Prostate gland (tissue), 2 donors: ENCODE results near the gene FXYD4. TPM values are rescaled to one million over a fixed set of nuclear protein-coding genes. Genes with fewer than 3 reads are reported as not detected.

ENCODE experiments used
- DNase-seq: peaks from one replicate; pipeline ENCODE4 v3.0.0-alpha.2; 2019; ENCODE audit warnings: low spot score
- H3K27ac ChIP-seq, 2 donors: fragments of 200-600 bp; sonication (generic); 2 replicates each; pipeline ENCODE4 v1.5.1; 2017 to 2019
- H3K27me3 ChIP-seq: fragments of 200-600 bp; sonication (generic); replicated peaks from 2 replicates; pipeline ENCODE4 v1.5.1; 2019; ENCODE audit not compliant: insufficient read depth
- H3K36me3 ChIP-seq, 2 donors: fragments of 200-600 bp; sonication (generic); 1 replicate in 1 of 2; 2 replicates in 1 of 2; pipeline versions ENCODE4 v1.5.1 to v1.8.1; 2017 to 2019
- H3K4me1 ChIP-seq: fragments of 200-600 bp; sonication (generic); replicated peaks from 2 replicates; pipeline ENCODE4 v1.5.1; 2019
- H3K4me3 ChIP-seq, 2 donors: fragments of 200-600 bp; sonication (generic); 2 replicates each; pipeline ENCODE4 v1.5.1; 2017 to 2019
- H3K9me3 ChIP-seq: fragments of 200-600 bp; sonication (generic); 2 replicates; pipeline ENCODE4 v1.5.1; 2017
- CTCF ChIP-seq, 4 experiments: fragments of 200-600 bp in 2 of 4; fragments of 450-650 bp in 2 of 4; sonication (generic) in 2 of 4; IDR thresholded peaks; 1 replicate in 3 of 4; 2 replicates in 1 of 4; pipeline ENCODE4 v1.5.1; 2016 to 2019; ENCODE audit warnings: antibody characterized with exemption in 4 of 4, mild to moderate bottlenecking in 2 of 4, moderate library complexity in 2 of 4
- POLR2A ChIP-seq: fragments of 450-650 bp; IDR thresholded peaks from one replicate; pipeline ENCODE4 v1.6.1; 2016; ENCODE audit warnings: antibody characterized with exemption, mild to moderate bottlenecking
- POLR2AphosphoS5 ChIP-seq: sonication (generic); formaldehyde crosslinking; IDR thresholded peaks from one replicate; pipeline ENCODE4 v1.6.1; 2017; ENCODE audit warnings: antibody characterized with exemption
- WGBS: methylation state at CpG from one replicate; pipeline ENCODE4 v1.1.5; 2018; 5-methylcytosine and 5-hydroxymethylcytosine counted together
- intact Hi-C: fragments of 100-400 bp; cut with DNase I; formaldehyde crosslinking; loops from one replicate; pipeline ENCODE4 v1.14.2; 2022
- total RNA-seq, 2 donors: library from RNA; depleted of rRNA; stranded (reverse); fragments of >200 nt; gene quantifications; one replicate each; pipeline ENCODE4 v1.1.0, GENCODE V29; 2016

Gene FXYD4
- total RNA-seq, 2 donors from 2014 or later: not detected

- H3K27ac ChIP-seq: no peak overlapping the region
- no peak for DNase-seq
- TF ChIP-seq POLR2A: no peak
- no peak for TF ChIP-seq CTCF (IDR thresholded peaks at IDR 0.05)
- TF ChIP-seq POLR2AphosphoS5: no peak
- WGBS: 87% methylated on average over 4 of the region's 4 CpGs
- H3K4me1 ChIP-seq: peaks cover 2% of the 10 kb centered on the region
- no peaks in the 10 kb centered on the region for H3K9me3 ChIP-seq
- peaks cover 0 to 40% of the 10 kb centered on the region in 2 donors for H3K36me3 ChIP-seq
- no peak overlapping the region for H3K4me3 ChIP-seq
- no peaks in the 10 kb centered on the region for H3K27me3 ChIP-seq
- intact Hi-C loops: no loop called here
These were observed 15.1 kb downstream of the FXYD4 start for GRCh38 chr10:43386549-43386948.

- Histone ChIP-seq H3K4me3 (no peak overlapping the region), H3K36me3 (peaks cover 0 to 46% of the 10 kb centered on the region in 2 donors), H3K9me3 (no peaks in the 10 kb centered on the region), H3K4me1 (peaks cover 2% of the 10 kb centered on the region), H3K27me3 (no peaks in the 10 kb centered on the region), H3K27ac (no peak overlapping the region)
- TF ChIP-seq POLR2AphosphoS5: no peak
- no peak for TF ChIP-seq POLR2A
- TF ChIP-seq CTCF (IDR thresholded peaks at IDR 0.05): no peak
- WGBS: 89% methylated on average over 29 of the region's 29 CpGs
- intact Hi-C loops: no loop called here
- DNase-seq: no peak
These were observed 15.7 kb downstream of the FXYD4 start for GRCh38 chr10:43386981-43387677.

GRCh38 chr10:43387678-43388032, 16.2 kb downstream of the FXYD4 start:
- Histone ChIP-seq H3K27me3 (no peaks in the 10 kb centered on the region), H3K9me3 (no peaks in the 10 kb centered on the region), H3K27ac (no peak overlapping the region), H3K4me1 (peaks cover 2% of the 10 kb centered on the region), H3K36me3 (peaks cover 0 to 49% of the 10 kb centered on the region in 2 donors), H3K4me3 (no peak overlapping the region)
- no peak for TF ChIP-seq CTCF (IDR thresholded peaks at IDR 0.05)
- no peak for TF ChIP-seq POLR2A
- no peak for TF ChIP-seq POLR2AphosphoS5
- WGBS: 80% methylated on average over 5 of the region's 5 CpGs
- DNase-seq: no peak
- intact Hi-C loops: no loop called here

- Histone ChIP-seq H3K4me3 (no peak overlapping the region), H3K9me3 (no peaks in the 10 kb centered on the region), H3K4me1 (peaks cover 2% of the 10 kb centered on the region), H3K27me3 (no peaks in the 10 kb centered on the region), H3K27ac (no peak overlapping the region), H3K36me3 (peaks cover 0 to 56% of the 10 kb centered on the region in 2 donors)
- TF ChIP-seq POLR2A: no peak
- TF ChIP-seq POLR2AphosphoS5: no peak
- no peak for TF ChIP-seq CTCF (IDR thresholded peaks at IDR 0.05)
- intact Hi-C loops: no loop called here
- 64% methylated on average over 3 of the region's 3 CpGs for WGBS
- no peak for DNase-seq
These were observed 18.4 kb downstream of the FXYD4 start for GRCh38 chr10:43389867-43390266.

- H3K4me1 ChIP-seq: peaks cover 2% of the 10 kb centered on the region
- H3K4me3 ChIP-seq: no peak overlapping the region
- intact Hi-C loops: no loop called here
- no peak for DNase-seq
- WGBS: 73% methylated on average over 5 of the region's 5 CpGs
- no peaks in the 10 kb centered on the region for H3K9me3 ChIP-seq
- no peaks in the 10 kb centered on the region for H3K27me3 ChIP-seq
- TF ChIP-seq POLR2AphosphoS5: no peak
- TF ChIP-seq POLR2A: no peak
- no peak overlapping the region for H3K27ac ChIP-seq
- H3K36me3 ChIP-seq: peaks cover 0 to 56% of the 10 kb centered on the region in 2 donors
These were observed 18.9 kb downstream of the FXYD4 start for GRCh38 chr10:43390333-43390732.
